WTC11 (cell line): ENCODE measurements around the gene ZBTB7C.

Source experiments
- FOXP1 ChIP-seq: sonication (generic); formaldehyde crosslinking; IDR thresholded peaks from 2 replicates; pipeline ENCODE4 v1.8.0; 2022; ENCODE audit warnings: missing genetic modification reagents, mild to moderate bottlenecking, moderate library complexity, borderline replicate concordance
- NFE2L1 ChIP-seq: sonication (generic); formaldehyde crosslinking; IDR thresholded peaks from 2 replicates; pipeline ENCODE4 v1.8.1; 2023; ENCODE audit warnings: missing genetic modification reagents
- TF ChIP-seq, protein P1 (sequence below): fragments of 200-600 bp; IDR thresholded peaks from 2 replicates; pipeline ENCODE4 v1.8.0; 2022; ENCODE audit warnings: antibody characterized with exemption
- TF ChIP-seq, protein P2 (sequence below): sonication (generic); formaldehyde crosslinking; IDR thresholded peaks from 2 replicates; pipeline ENCODE4 v1.8.0; 2023; ENCODE audit warnings: missing genetic modification reagents, mild to moderate bottlenecking, borderline replicate concordance
- TF ChIP-seq, protein P3 (sequence below): sonication (generic); formaldehyde crosslinking; conservative IDR thresholded peaks from 2 replicates; pipeline ENCODE4 v1.8.1; 2023; ENCODE audit warnings: mild to moderate bottlenecking, low read depth, missing genetic modification reagents, moderate library complexity

DNA sequence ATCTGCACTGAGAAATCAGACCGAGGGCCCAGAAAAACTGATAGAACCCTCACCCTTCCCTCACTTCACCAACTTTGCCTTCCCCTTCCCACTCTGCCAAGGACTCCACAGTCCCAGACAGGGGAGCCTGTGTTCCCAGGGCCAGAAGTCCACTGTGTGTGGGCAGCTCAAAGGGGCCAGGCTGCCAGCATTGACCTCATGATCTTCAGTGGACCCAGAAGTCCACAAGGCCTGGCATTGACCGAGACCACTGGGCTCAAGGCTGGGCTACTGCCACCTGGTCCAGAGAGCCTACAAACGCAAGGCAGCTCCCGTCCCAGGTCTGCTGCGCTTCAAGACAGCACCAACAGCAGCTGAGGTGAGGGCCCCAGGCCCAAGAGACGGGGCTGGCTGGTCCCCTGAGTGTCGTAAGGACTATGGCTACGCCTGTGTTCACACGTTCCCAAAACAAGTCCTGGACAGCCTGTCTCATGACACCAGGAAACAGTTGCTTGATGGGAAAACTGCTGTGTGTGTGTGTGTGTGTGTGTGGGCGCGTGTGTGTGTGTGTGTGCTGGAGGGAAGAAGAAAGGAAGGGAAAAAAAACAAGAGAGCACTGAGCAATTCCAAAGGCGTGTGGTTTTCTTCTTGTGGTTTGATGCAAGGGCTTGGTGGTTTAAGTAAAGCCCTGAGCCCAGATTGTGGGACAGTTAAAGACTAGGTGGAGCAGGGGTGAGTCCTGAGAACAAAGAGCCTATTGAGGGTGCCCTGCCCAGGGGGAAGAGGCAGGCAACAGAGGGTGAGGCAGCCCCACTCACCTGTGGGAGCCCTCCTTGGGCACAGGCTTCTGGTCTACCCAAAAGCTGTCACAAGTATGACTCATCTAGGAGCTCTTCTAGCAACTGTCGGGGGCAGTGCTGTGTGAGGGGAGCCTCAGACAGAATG is 46.6 kb upstream of the ZBTB7C start:
- TF ChIP-seq, protein P1, sequence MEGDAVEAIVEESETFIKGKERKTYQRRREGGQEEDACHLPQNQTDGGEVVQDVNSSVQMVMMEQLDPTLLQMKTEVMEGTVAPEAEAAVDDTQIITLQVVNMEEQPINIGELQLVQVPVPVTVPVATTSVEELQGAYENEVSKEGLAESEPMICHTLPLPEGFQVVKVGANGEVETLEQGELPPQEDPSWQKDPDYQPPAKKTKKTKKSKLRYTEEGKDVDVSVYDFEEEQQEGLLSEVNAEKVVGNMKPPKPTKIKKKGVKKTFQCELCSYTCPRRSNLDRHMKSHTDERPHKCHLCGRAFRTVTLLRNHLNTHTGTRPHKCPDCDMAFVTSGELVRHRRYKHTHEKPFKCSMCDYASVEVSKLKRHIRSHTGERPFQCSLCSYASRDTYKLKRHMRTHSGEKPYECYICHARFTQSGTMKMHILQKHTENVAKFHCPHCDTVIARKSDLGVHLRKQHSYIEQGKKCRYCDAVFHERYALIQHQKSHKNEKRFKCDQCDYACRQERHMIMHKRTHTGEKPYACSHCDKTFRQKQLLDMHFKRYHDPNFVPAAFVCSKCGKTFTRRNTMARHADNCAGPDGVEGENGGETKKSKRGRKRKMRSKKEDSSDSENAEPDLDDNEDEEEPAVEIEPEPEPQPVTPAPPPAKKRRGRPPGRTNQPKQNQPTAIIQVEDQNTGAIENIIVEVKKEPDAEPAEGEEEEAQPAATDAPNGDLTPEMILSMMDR: no peak
- TF ChIP-seq NFE2L1 (CRISPR knock-in tag) (no peak), FOXP1 (CRISPR knock-in tag) (no peak)
- TF ChIP-seq, protein P2, sequence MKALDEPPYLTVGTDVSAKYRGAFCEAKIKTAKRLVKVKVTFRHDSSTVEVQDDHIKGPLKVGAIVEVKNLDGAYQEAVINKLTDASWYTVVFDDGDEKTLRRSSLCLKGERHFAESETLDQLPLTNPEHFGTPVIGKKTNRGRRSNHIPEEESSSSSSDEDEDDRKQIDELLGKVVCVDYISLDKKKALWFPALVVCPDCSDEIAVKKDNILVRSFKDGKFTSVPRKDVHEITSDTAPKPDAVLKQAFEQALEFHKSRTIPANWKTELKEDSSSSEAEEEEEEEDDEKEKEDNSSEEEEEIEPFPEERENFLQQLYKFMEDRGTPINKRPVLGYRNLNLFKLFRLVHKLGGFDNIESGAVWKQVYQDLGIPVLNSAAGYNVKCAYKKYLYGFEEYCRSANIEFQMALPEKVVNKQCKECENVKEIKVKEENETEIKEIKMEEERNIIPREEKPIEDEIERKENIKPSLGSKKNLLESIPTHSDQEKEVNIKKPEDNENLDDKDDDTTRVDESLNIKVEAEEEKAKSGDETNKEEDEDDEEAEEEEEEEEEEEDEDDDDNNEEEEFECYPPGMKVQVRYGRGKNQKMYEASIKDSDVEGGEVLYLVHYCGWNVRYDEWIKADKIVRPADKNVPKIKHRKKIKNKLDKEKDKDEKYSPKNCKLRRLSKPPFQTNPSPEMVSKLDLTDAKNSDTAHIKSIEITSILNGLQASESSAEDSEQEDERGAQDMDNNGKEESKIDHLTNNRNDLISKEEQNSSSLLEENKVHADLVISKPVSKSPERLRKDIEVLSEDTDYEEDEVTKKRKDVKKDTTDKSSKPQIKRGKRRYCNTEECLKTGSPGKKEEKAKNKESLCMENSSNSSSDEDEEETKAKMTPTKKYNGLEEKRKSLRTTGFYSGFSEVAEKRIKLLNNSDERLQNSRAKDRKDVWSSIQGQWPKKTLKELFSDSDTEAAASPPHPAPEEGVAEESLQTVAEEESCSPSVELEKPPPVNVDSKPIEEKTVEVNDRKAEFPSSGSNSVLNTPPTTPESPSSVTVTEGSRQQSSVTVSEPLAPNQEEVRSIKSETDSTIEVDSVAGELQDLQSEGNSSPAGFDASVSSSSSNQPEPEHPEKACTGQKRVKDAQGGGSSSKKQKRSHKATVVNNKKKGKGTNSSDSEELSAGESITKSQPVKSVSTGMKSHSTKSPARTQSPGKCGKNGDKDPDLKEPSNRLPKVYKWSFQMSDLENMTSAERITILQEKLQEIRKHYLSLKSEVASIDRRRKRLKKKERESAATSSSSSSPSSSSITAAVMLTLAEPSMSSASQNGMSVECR (CRISPR knock-in tag): no peak
- TF ChIP-seq, protein P3, sequence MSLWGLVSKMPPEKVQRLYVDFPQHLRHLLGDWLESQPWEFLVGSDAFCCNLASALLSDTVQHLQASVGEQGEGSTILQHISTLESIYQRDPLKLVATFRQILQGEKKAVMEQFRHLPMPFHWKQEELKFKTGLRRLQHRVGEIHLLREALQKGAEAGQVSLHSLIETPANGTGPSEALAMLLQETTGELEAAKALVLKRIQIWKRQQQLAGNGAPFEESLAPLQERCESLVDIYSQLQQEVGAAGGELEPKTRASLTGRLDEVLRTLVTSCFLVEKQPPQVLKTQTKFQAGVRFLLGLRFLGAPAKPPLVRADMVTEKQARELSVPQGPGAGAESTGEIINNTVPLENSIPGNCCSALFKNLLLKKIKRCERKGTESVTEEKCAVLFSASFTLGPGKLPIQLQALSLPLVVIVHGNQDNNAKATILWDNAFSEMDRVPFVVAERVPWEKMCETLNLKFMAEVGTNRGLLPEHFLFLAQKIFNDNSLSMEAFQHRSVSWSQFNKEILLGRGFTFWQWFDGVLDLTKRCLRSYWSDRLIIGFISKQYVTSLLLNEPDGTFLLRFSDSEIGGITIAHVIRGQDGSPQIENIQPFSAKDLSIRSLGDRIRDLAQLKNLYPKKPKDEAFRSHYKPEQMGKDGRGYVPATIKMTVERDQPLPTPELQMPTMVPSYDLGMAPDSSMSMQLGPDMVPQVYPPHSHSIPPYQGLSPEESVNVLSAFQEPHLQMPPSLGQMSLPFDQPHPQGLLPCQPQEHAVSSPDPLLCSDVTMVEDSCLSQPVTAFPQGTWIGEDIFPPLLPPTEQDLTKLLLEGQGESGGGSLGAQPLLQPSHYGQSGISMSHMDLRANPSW: no peak
